WTC11 (cell line): Measurements from ENCODE around the gene RNASE12. TPM values are rescaled to one million over a fixed set of nuclear protein-coding genes. Genes with fewer than 3 reads are reported as not detected.
"Not testable (repeated sequence)": the region's sequence is repeated elsewhere in the genome, so short reads cannot be mapped to it uniquely, and the experiment has no call there.

ENCODE experiments used
- ATAC-seq: fragments of 200-7000 bp; cut with Tn5 transposase; 2 replicates; pipeline ENCODE4 v1.10.0; 2021; ENCODE audit warnings: mild to moderate bottlenecking, moderate library complexity
- CTCF ChIA-PET: fragments of 300-600 bp; sonication (Branson Sonifier 250); formaldehyde crosslinking; loops from one replicate; lab custom pipeline; 2021; ENCODE audit warnings: antibody characterized with exemption; lab: Charles Lee
- POLR2A ChIA-PET: fragments of 350-600 bp; sonication (Branson Sonifier 250); formaldehyde crosslinking; loops from one replicate; lab custom pipeline; 2021; ENCODE audit warnings: antibody characterized with exemption; lab: Charles Lee
- DNase-seq: peaks from one replicate; pipeline ENCODE4 v3.0.0; 2021; ENCODE audit warnings: low spot score
- H3K27ac Mint-ChIP-seq: 2 replicates; pipeline ENCODE4 v1.8.0; 2021; ENCODE audit warnings: mixed read lengths
- H3K27me3 Mint-ChIP-seq: 2 replicates; pipeline ENCODE4 v1.8.0; 2021; ENCODE audit warnings: low read depth, mild to moderate bottlenecking, moderate library complexity, mixed read lengths
- H3K36me3 Mint-ChIP-seq: 2 replicates; pipeline ENCODE4 v1.8.0; 2021; ENCODE audit warnings: mixed read lengths
- H3K4me1 Mint-ChIP-seq: 2 replicates; pipeline ENCODE4 v1.8.0; 2022; ENCODE audit warnings: mixed read lengths
- H3K4me3 Mint-ChIP-seq: 2 replicates; pipeline ENCODE4 v1.8.0; 2021; ENCODE audit warnings: mild to moderate bottlenecking, moderate library complexity, mixed read lengths
- H3K9me3 Mint-ChIP-seq: 2 replicates; pipeline ENCODE4 v1.8.0; 2021; ENCODE audit warnings: mixed read lengths
- ATF1 ChIP-seq: sonication (generic); formaldehyde crosslinking; IDR thresholded peaks from 2 replicates; pipeline ENCODE4 v1.8.1; 2023; ENCODE audit warnings: mild to moderate bottlenecking, moderate library complexity, missing genetic modification reagents
- ESRRA ChIP-seq: sonication (generic); formaldehyde crosslinking; IDR thresholded peaks from 2 replicates; pipeline ENCODE4 v1.8.1; 2022; ENCODE audit warnings: mild to moderate bottlenecking, missing genetic modification reagents, borderline replicate concordance
- ETV6 ChIP-seq: sonication (generic); formaldehyde crosslinking; IDR thresholded peaks from 2 replicates; pipeline ENCODE4 v1.8.1; 2022; ENCODE audit warnings: mild to moderate bottlenecking, missing genetic modification reagents
- FOXJ3 ChIP-seq: sonication (generic); formaldehyde crosslinking; IDR thresholded peaks from 2 replicates; pipeline ENCODE4 v1.9.0; 2021; ENCODE audit warnings: missing genetic modification reagents, mild to moderate bottlenecking, borderline replicate concordance
- GRHL2 ChIP-seq: fragments of 250-450 bp; sonication (Bioruptor Pico); IDR thresholded peaks from 2 replicates; pipeline ENCODE4 v1.8.0; 2022; ENCODE audit warnings: mild to moderate bottlenecking, moderate library complexity; ENCODE audit not compliant: insufficient replicate concordance, severe bottlenecking
- HMGA2 ChIP-seq: fragments of 250-450 bp; sonication (Bioruptor Pico); IDR thresholded peaks from 2 replicates; pipeline ENCODE4 v1.4.0; 2021; ENCODE audit warnings: mild to moderate bottlenecking, moderate library complexity
- IRF2 ChIP-seq: sonication (generic); formaldehyde crosslinking; IDR thresholded peaks from 2 replicates; pipeline ENCODE4 v1.8.0; 2022; ENCODE audit warnings: low read depth, missing genetic modification reagents, borderline replicate concordance
- MXD4 ChIP-seq: fragments of 250-450 bp; sonication (Bioruptor Pico); IDR thresholded peaks from 2 replicates; pipeline ENCODE4 v1.8.0; 2021; ENCODE audit warnings: mild to moderate bottlenecking, moderate library complexity, borderline replicate concordance
- NR2C2 ChIP-seq: sonication (generic); formaldehyde crosslinking; IDR thresholded peaks from 2 replicates; pipeline ENCODE4 v1.8.0; 2022; ENCODE audit warnings: mild to moderate bottlenecking, missing genetic modification reagents
- SP1 ChIP-seq: sonication (generic); formaldehyde crosslinking; conservative IDR thresholded peaks from 2 replicates; pipeline ENCODE4 v1.8.1; 2022; ENCODE audit warnings: missing genetic modification reagents
- ZNF138 ChIP-seq: sonication (generic); formaldehyde crosslinking; conservative IDR thresholded peaks from 2 replicates; pipeline ENCODE4 v1.8.1; 2022; ENCODE audit warnings: mild to moderate bottlenecking, moderate library complexity, missing genetic modification reagents
- ZNF281 ChIP-seq: sonication (generic); formaldehyde crosslinking; IDR thresholded peaks from 2 replicates; pipeline ENCODE4 v1.8.0; 2023; ENCODE audit warnings: mild to moderate bottlenecking, missing genetic modification reagents
- ZNF512 ChIP-seq: sonication (generic); formaldehyde crosslinking; IDR thresholded peaks from 2 replicates; pipeline ENCODE4 v1.8.1; 2022; ENCODE audit warnings: missing genetic modification reagents, borderline replicate concordance
- total RNA-seq: library from RNA; stranded (reverse); gene quantifications from 3 replicates; pipeline ENCODE4 v1.2.3, GENCODE V29; 2021
- TF ChIP-seq, protein P1 (sequence below): sonication (generic); formaldehyde crosslinking; IDR thresholded peaks from 2 replicates; pipeline ENCODE4 v1.8.1; 2023; ENCODE audit warnings: mild to moderate bottlenecking, missing genetic modification reagents, borderline replicate concordance
- TF ChIP-seq, protein P2 (sequence below): sonication (generic); formaldehyde crosslinking; IDR thresholded peaks from 2 replicates; pipeline ENCODE4 v1.8.0; 2022; ENCODE audit warnings: mild to moderate bottlenecking, missing genetic modification reagents

The RNASE12 gene
- total RNA-seq, 1 experiment from 2014 or later = not detected

GRCh38 chr14:20601522-20601921 is 10.3 kb upstream of the RNASE12 start (continued):
- no peak for TF ChIP-seq ZNF281 (CRISPR knock-in tag)
- TF ChIP-seq, protein P1, sequence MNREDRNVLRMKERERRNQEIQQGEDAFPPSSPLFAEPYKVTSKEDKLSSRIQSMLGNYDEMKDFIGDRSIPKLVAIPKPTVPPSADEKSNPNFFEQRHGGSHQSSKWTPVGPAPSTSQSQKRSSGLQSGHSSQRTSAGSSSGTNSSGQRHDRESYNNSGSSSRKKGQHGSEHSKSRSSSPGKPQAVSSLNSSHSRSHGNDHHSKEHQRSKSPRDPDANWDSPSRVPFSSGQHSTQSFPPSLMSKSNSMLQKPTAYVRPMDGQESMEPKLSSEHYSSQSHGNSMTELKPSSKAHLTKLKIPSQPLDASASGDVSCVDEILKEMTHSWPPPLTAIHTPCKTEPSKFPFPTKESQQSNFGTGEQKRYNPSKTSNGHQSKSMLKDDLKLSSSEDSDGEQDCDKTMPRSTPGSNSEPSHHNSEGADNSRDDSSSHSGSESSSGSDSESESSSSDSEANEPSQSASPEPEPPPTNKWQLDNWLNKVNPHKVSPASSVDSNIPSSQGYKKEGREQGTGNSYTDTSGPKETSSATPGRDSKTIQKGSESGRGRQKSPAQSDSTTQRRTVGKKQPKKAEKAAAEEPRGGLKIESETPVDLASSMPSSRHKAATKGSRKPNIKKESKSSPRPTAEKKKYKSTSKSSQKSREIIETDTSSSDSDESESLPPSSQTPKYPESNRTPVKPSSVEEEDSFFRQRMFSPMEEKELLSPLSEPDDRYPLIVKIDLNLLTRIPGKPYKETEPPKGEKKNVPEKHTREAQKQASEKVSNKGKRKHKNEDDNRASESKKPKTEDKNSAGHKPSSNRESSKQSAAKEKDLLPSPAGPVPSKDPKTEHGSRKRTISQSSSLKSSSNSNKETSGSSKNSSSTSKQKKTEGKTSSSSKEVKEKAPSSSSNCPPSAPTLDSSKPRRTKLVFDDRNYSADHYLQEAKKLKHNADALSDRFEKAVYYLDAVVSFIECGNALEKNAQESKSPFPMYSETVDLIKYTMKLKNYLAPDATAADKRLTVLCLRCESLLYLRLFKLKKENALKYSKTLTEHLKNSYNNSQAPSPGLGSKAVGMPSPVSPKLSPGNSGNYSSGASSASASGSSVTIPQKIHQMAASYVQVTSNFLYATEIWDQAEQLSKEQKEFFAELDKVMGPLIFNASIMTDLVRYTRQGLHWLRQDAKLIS (CRISPR knock-in tag) = no peak

- H3K27ac Mint-ChIP-seq = no peak overlapping the region
- no peaks in the 10 kb centered on the region for H3K27me3 Mint-ChIP-seq
- TF ChIP-seq HMGA2 (no peak), ZNF281 (CRISPR knock-in tag) (no peak), FOXJ3 (CRISPR knock-in tag) (no peak), GRHL2 (CRISPR knock-in tag) (no peak), ETV6 (no peak), ZNF138 (CRISPR knock-in tag) (no peak), MXD4 (CRISPR knock-in tag) (no peak), NR2C2 (CRISPR knock-in tag) (no peak), ZNF512 (no peak), IRF2 (no peak), SP1 (CRISPR knock-in tag) (no peak), ATF1 (CRISPR knock-in tag) (no peak), ESRRA (no peak)
- TF ChIP-seq, protein P2, sequence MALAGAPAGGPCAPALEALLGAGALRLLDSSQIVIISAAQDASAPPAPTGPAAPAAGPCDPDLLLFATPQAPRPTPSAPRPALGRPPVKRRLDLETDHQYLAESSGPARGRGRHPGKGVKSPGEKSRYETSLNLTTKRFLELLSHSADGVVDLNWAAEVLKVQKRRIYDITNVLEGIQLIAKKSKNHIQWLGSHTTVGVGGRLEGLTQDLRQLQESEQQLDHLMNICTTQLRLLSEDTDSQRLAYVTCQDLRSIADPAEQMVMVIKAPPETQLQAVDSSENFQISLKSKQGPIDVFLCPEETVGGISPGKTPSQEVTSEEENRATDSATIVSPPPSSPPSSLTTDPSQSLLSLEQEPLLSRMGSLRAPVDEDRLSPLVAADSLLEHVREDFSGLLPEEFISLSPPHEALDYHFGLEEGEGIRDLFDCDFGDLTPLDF (CRISPR knock-in tag) = no peak
- POLR2A ChIA-PET = no interaction called here
- H3K9me3 Mint-ChIP-seq = no peaks in the 10 kb centered on the region
- DNase-seq = no peak
- H3K4me1 Mint-ChIP-seq = peaks cover 6% of the 10 kb centered on the region; the same call in 1 of the 2 replicates
- ATAC-seq = no peak
- no peaks in the 10 kb centered on the region for H3K36me3 Mint-ChIP-seq
- no peak overlapping the region for H3K4me3 Mint-ChIP-seq
- CTCF ChIA-PET = interaction anchor here (1.5 kb wide), 1 partner anchor 9 kb away, joined by 5 read pairs; no protein-coding TSS in a partner anchor
Measured at GRCh38 chr14:20597108-20597507, 5.9 kb upstream of the RNASE12 start.

- H3K36me3 Mint-ChIP-seq, H3K9me3 Mint-ChIP-seq, POLR2A ChIA-PET, CTCF ChIA-PET, H3K4me1 Mint-ChIP-seq, H3K27ac Mint-ChIP-seq, ATAC-seq, H3K27me3 Mint-ChIP-seq, DNase-seq, H3K4me3 Mint-ChIP-seq: not testable (repeated sequence)
Measured at GRCh38 chr14:20595726-20596125, 4.5 kb upstream of the RNASE12 start.
